ENCODE measurements around the gene PACS1.

- TF ChIP-seq POLR2AphosphoS5 (IDR thresholded peaks at IDR 0.05) (no peak), POLR2A (IDR thresholded peaks at IDR 0.05) (no peak)
These were observed 165.1 kb downstream of the PACS1 start for GRCh38 chr11:66235141-66235540.

All from stomach (tissue), 4 donors.